Measurements from ENCODE around the gene RNF103. TPM values are rescaled to one million over a fixed set of nuclear protein-coding genes. Genes with fewer than 3 reads are reported as not detected.

Gene RNF103
- total RNA-seq, 1 donor from 2014 or later = 22.3 TPM

DNA sequence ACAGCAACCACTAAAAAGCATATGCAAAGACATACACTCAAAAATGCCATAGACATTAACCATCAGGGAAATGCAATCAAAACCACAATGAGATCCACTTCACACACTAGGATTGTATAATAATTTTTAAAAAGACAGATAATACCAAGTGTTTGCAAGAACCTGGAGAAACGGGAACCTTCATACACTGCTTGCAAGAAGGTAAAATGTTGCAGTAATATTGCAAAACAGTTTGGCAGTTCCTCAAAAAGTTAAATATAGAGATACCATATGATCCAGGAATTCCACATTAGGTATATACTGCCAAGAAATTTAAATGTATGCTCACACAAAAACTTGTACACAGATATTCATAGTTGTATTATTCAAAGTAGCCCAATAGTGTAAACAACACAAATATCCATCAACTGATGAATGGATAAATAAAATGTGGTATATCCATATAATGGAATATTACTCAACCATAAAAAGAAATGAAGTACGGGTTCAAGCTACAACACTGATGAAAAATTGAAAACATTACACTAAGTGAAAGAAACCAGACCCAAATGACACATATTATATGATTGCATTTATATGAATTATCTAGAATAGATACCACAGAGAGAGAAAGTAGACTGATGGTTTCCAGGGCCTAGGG is 45.7 kb downstream of the RNF103 start:
- peaks cover 7% of the 10 kb centered on the region for H3K9me3 Mint-ChIP-seq (ENCODE audit: low read depth)
- no peak overlapping the region for H3K4me3 Mint-ChIP-seq (ENCODE audit: low read depth)
- TF ChIP-seq, protein P1, sequence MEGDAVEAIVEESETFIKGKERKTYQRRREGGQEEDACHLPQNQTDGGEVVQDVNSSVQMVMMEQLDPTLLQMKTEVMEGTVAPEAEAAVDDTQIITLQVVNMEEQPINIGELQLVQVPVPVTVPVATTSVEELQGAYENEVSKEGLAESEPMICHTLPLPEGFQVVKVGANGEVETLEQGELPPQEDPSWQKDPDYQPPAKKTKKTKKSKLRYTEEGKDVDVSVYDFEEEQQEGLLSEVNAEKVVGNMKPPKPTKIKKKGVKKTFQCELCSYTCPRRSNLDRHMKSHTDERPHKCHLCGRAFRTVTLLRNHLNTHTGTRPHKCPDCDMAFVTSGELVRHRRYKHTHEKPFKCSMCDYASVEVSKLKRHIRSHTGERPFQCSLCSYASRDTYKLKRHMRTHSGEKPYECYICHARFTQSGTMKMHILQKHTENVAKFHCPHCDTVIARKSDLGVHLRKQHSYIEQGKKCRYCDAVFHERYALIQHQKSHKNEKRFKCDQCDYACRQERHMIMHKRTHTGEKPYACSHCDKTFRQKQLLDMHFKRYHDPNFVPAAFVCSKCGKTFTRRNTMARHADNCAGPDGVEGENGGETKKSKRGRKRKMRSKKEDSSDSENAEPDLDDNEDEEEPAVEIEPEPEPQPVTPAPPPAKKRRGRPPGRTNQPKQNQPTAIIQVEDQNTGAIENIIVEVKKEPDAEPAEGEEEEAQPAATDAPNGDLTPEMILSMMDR (IDR thresholded peaks at IDR 0.05; ENCODE audit: unreplicated experiment) = no peak
- H3K36me3 Mint-ChIP-seq (ENCODE audit: insufficient read depth) = no peaks in the 10 kb centered on the region
- DNase-seq (ENCODE audit: low spot score, unreplicated experiment) = no peak
- H3K4me1 Mint-ChIP-seq (ENCODE audit: low read depth) = no peaks in the 10 kb centered on the region
- no peaks in the 10 kb centered on the region for H3K27me3 Mint-ChIP-seq
- H3K27ac Mint-ChIP-seq = no peak overlapping the region

DNA sequence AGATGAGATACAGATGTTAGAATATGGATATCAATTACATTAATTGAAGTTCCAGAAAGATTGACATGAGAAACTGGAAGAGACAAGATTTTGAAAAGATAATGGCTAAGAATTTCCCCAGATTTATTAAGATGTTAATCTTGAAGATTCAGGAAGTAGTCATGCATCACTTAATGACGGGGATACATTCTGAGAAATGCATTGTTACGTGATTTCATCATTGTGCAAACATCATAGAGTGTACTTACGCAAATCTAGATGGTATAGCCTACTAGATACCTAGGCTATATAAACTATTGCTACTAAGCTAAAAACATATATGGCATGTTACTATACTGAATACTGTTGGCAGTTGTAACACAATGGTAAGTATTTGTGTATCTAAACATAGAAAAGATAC is 53.6 kb downstream of the RNF103 start:
- TF ChIP-seq, protein P1 (IDR thresholded peaks at IDR 0.05; ENCODE audit: unreplicated experiment) = no peak
- Mint-ChIP-seq H3K4me1 (ENCODE audit: low read depth) (no peaks in the 10 kb centered on the region), H3K9me3 (ENCODE audit: low read depth) (no peaks in the 10 kb centered on the region), H3K36me3 (ENCODE audit: insufficient read depth) (no peaks in the 10 kb centered on the region), H3K4me3 (ENCODE audit: low read depth) (no peak overlapping the region), H3K27ac (no peak overlapping the region), H3K27me3 (peaks cover 14% of the 10 kb centered on the region)
- DNase-seq (ENCODE audit: low spot score, unreplicated experiment) = no peak

DNA sequence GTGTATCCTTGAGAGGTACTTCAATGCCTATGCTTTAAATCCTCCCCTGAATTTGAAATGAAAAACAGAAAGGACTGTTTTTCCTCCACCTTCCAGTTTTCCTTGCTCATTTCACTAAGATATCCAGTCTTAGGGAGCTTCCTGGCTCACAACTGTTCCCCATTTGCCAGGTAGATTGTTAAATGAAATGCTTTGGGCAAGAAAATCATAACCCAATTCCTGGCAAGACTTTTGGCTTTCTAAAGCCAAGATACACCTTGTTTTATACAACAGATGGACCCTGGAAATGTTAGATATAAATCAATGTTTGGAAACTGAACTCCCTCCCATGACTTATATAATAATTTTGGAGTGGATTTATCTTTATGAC is 56.9 kb downstream of the RNF103 start:
- TF ChIP-seq, protein P1 (IDR thresholded peaks at IDR 0.05; ENCODE audit: unreplicated experiment) = no peak
- Mint-ChIP-seq H3K9me3 (ENCODE audit: low read depth) (peaks cover 6% of the 10 kb centered on the region), H3K27ac (no peak overlapping the region), H3K4me3 (ENCODE audit: low read depth) (no peak overlapping the region), H3K27me3 (peaks cover 16% of the 10 kb centered on the region), H3K36me3 (ENCODE audit: insufficient read depth) (peaks cover 4% of the 10 kb centered on the region), H3K4me1 (ENCODE audit: low read depth) (peaks cover 4% of the 10 kb centered on the region)
- DNase-seq (ENCODE audit: low spot score, unreplicated experiment) = no peak

DNA sequence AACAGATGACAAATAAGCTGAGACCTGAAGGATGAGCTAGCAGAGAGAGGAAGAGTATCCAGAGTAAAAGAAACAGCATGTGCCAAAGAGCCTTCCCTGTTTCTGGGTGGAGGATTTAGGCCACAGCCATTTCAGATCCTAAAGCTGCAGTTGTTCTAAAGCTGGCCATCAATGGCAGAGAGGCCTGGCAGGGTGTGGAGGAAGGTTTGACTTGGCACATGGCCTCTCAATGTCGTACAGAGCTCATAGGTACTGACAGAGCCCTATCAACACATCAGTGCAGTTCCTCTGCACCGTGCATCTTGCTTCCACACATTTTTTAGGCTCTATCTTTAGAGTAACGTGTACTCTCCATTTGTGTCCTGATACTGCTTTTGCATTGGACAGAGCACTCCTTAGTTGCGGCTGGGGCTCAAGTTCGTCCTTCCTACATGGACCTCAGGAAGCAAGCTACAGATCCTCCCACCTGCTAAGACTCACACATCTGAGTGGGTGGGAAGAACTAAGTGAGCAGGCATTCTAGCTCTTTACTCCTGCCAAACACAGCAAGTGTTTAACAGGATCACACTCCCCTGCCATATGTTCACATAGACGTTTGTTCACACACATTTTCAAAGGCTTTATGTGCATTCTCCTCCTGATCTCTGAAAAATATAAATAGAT is 57.4 kb downstream of the RNF103 start:
- Mint-ChIP-seq H3K4me3 (ENCODE audit: low read depth) (no peak overlapping the region), H3K36me3 (ENCODE audit: insufficient read depth) (peaks cover 4% of the 10 kb centered on the region), H3K4me1 (ENCODE audit: low read depth) (peaks cover 8% of the 10 kb centered on the region), H3K27ac (no peak overlapping the region), H3K27me3 (peaks cover 16% of the 10 kb centered on the region), H3K9me3 (ENCODE audit: low read depth) (peaks cover 6% of the 10 kb centered on the region)
- TF ChIP-seq, protein P1 (IDR thresholded peaks at IDR 0.05; ENCODE audit: unreplicated experiment) = no peak
- DNase-seq (ENCODE audit: low spot score, unreplicated experiment) = no peak

DNA sequence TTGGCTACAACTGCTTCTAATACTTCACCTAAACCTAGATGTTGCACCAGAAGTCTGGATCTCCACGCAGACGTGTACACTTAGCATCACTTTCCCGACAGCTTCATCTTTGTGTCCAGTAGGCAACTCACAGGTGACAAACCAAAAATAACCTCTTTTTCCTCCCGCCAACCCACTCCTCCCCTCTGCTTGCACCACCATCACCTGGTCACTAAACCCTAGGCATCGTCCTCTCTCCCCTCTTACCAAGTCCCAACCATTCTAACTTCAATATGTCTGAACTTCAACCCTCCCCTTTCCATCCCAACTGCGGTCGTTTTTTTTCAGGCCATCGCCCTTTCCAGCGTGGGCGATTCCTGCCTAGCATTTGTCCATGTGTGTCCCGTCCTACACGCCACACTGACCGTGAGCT is 60.0 kb downstream of the RNF103 start:
- DNase-seq (ENCODE audit: low spot score, unreplicated experiment) = no peak
- peak overlapping the region; percentile 96 for H3K4me3 Mint-ChIP-seq (ENCODE audit: low read depth)
- peaks cover 13% of the 10 kb centered on the region for H3K9me3 Mint-ChIP-seq (ENCODE audit: low read depth)
- peaks cover 12% of the 10 kb centered on the region for H3K36me3 Mint-ChIP-seq (ENCODE audit: insufficient read depth)
- H3K27me3 Mint-ChIP-seq = peaks cover 16% of the 10 kb centered on the region
- peaks cover 8% of the 10 kb centered on the region for H3K4me1 Mint-ChIP-seq (ENCODE audit: low read depth)
- TF ChIP-seq, protein P1 (IDR thresholded peaks at IDR 0.05; ENCODE audit: unreplicated experiment) = no peak
- peak overlapping the region; percentile 99 for H3K27ac Mint-ChIP-seq
